NCI-H2081 treated with DMSO at 0.1 percent for 48 hours (cell line): Measurements from ENCODE around the gene RBM26.
"Not testable (repeated sequence)": the region's sequence is repeated elsewhere in the genome, so short reads cannot be mapped to it uniquely, and the experiment has no call there.

Experiments
- DNase-seq: peaks from one replicate; lab custom pipeline; 2025; lab: John Stamatoyannopoulos, UW

Gene RBM26

DNA sequence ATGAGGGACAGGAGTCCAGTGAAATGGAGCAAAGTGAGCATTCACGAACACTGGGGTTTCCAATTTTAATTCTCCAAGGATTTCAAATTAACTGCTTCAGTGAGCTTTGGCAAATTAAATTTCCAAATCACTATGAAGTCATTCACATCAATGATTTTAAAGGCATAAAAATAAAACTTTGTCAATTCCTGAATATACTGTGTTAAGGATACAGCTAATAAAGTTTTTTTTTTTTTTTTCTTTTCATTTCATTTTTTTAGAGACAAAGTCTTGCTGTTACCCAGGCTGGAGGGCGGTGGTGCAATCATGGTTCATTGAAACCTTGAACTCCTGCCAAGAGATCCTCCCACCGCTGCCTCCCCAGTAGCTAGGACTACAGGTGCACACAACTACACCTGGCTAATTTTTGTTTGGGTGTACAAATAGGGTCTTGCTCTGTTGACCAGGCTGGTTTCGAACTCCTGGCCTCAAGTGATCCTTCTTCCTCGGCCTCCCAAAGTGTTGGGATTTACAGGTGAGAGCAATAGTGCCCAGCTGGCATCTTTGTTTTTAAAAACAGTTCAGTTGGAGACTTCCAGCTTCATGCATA is 21.9 kb downstream of the RBM26 start:
- no peak for DNase-seq

DNA sequence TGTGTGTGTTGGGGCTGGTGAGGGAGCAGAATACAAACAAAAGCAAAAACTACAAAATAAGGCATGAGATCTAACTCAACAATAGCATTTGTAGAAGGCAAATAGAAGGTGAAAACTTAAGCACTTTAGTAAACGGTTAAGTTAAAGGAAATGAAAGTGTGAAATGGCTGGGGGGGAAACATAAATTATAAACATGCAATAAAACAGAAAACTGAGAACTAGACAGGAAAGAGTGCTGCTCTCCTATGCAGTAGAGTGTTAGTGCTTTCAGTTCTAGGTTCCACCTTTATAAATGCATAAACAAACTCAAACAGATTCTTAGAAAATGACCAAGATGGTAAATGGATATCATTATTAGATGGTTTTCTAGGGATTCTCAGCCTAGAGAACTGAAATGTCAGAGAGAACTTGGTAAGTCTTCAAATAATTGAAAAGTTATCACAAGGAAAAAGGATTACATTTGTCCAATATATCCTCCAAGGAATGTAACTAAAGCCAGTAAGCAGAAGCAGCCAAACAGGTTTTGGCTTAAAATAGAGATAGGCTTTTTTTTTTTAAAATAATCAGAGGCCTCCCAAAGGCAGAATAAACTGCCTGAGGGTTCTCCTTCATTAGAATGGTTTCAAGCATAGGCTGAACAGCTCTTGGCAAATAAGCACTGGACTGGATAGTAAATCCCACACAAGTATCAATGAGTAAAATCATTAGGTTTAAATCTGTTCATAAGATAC is 23.3 kb downstream of the RBM26 start:
- DNase-seq, result no peak

DNA sequence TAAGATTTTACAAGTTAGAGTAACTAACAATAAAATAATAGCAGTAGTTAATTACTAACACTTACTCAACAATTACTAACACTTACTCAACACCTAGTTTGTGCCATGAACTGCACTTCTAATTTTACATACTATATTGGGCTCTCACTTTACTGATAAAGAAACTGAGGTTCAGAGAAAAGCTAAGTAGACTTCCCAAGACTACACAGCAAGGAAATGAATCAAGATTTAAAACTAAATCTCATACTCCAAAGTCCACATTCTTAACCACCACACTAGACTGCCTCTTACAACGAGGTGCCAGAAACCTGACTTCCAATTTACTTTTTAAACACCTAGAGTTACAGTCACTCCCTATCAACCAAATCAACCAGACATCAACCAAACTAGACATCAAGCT is 25.1 kb downstream of the RBM26 start:
- DNase-seq, result no peak

DNA sequence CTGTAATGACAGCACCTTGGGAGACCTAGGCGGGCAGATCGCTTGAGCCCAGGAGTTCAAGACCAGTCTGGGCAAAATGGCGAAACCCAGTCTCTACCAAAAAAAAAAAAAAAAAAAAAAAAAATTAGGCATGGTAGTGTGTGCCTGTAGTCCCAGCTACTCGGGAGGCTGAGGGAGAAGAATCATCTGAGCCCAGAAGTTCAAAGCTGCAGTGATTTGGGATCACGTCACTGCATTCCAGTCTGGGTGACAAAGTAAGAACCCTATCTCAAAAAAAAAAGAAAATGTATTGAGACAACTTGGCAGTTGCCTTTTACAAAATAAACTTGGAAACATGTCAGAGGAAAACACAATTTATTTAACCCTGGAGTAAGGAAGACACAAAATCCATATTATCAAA is 26.8 kb downstream of the RBM26 start:
- DNase-seq, result no peak

DNA sequence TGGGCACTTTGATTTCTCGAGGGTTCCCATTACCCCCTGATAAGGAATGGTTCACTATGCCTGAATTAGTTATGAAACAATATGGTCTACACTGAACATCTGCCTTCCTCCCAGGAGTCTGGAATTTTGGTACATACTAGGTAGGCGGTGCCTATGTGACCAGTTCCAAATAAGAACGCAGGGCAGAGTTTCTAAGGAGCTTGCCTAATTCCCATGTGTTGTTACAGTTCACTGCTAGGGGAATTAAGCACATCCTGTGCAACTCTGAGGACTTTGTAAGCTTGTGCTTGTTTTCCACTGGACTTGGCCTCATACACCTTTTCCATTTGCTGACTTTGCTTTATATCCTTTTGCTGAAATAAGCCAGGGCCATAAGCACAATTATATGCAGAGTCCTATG is 29.2 kb downstream of the RBM26 start:
- no peak for DNase-seq

DNA sequence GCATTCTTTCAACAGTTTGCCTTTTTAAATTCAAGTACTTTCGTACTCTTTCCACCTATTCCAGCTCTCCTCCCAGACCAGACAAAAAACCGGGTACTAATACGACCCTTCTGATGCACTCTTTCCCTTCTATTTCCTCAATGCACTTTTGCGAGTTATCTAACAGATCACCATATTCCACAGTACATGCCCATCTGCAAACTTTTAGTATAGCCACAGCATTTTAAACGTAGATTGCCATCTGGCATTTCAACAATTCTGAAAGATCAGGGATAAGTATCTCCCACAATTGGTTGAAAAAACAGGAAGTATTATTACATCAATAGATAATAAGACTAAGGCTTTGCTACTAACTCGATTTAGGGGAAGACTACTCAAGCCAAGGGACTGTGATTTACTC is 31.5 kb downstream of the RBM26 start:
- DNase-seq, result no peak

DNA sequence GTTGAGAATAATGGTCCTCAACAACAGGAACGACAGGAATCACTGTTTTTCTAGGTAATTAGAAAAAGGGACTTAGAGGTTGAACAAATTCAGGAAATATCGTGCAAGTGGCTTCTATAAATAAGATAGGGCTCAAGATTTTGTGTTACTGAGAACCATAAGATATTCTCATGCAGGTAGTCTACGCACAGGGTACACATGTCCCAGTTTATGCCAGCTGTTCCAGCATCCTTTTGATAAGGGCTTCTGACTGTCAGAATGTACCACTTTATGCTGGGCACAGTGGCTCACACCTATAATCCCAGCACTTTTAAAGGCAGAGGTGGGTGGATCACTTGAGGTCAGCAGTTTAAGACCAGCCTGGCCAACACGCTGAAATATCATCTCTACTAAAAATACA is 32.1 kb downstream of the RBM26 start:
- DNase-seq, result no peak

DNA sequence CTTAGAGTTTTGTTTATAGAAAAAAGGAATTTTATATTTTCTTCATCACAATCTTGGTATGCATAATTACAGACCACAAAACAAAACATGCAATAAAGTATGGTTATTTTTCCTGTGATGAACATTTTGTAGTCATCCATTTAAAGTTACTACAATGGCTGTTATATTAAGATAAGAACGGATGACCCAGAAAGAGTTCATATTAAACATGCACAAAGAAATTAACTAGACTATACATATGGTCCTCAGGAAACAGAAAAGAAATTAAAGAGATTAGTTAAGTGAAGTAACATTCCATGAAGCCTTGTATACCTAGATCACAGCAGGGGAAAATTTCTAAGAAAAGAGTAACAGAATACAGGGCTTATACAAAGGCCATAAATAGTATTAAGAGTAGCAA is 36.8 kb downstream of the RBM26 start:
- no peak for DNase-seq

DNA sequence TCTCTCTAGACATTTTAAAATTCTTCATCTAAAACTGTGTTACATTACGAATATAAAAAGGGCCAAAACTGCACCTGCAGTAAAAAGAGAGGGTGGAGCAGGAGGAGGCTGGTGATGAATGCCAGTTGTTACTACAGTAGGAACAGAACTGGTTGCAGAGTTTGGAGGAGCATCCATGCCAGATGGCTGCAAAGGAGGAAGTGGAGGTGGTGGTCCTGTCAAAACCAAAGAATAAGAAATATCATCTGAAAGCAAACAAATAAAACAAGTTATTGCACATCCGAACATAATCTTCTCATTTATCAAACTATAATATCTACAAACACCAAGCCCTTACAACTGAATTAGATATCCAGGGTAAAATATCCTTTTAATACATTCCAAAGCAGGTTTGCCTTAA is 40.1 kb downstream of the RBM26 start:
- DNase-seq, result no peak

DNA sequence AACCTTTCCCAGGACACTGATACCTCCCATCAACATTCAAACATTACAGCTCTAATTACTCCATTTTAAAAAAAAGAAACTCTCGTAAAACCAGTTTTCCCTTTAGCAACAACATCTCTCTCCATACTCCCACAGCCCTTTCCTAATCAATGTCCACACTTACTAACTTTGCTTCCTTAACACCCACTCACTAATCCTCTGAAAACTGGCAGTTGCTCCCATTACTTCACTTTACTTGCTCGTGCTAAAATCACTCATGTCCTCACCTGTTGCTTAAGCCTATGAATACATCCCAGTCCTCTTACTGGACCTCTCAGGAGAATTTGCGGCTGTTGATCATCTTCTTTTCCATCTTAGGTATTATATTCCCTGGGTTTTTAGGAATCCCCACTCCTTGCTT is 44.8 kb downstream of the RBM26 start:
- DNase-seq, result no peak

DNA sequence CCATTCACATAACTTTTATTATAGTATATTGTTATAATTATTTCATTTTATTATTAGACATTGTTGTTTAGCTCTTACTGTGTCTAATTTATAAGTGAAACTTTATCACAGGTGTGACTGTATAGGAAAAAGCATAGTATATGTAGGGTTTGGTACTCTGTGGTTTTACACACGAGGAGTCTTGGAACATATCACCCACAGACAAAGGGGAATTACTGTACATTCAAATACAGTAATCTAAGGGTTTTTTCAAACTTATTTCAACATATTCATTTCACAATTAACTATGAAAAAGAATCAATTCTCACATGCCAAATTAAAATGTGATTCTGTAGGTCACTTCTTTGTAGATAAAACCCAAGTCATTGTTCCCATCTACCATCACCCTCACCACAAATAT is 46.0 kb downstream of the RBM26 start:
- no peak for DNase-seq

DNA sequence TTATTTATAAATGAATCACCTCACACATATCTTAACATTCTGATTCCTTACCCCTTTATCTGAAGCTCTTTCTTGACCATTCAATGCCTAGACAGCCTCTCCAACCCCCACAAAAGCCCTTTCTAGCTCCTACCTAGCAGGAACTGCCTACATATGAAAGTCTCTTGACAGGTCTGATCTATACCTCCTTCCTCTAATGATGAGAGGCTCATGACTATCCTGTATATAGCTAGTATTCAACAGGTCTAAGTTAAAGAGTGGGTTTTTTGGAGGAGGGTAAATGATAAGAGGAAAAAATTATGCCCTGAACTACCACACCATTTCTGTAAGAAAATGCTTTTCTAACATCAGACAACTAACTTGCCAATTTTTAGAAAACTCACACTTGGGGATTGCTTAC is 47.0 kb downstream of the RBM26 start:
- DNase-seq, result no peak

DNA sequence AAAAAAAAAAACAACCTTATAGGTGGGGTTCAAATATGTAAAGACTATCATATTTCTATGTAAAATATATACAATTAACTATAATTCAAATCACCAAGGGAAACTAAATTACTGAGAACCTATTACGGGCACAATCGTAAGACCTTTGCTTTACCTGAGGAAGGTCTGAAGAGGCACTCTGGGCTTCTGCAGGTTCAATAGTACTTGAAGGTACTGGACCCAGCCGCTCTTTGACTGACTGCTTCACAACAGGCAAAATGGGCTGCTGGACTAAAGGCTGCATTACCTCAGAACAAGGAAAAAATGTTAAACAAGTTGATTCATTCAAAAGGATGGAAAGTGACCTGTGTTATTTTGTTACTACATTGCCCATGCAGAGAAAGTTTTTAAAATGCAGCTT is 51.8 kb downstream of the RBM26 start:
- DNase-seq, result no peak

DNA sequence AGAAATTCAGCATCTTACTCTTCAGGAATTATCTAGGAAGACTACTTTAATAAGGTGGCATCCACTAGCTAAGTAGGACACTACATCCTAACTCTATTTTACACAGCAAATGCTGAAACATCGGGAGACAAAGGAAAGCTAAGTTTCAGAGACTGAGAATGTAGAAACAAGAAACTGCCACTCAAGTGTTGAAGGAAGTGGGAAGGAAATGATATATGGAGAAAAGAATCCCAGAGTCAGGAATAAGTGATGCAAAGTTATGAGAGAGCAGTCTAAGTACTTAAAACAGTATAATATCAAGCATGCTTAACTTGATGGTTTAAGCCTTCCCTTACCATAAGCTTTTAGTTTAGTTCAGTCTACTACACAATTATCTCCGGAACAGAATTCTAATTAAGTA is 52.4 kb downstream of the RBM26 start:
- no peak for DNase-seq

DNA sequence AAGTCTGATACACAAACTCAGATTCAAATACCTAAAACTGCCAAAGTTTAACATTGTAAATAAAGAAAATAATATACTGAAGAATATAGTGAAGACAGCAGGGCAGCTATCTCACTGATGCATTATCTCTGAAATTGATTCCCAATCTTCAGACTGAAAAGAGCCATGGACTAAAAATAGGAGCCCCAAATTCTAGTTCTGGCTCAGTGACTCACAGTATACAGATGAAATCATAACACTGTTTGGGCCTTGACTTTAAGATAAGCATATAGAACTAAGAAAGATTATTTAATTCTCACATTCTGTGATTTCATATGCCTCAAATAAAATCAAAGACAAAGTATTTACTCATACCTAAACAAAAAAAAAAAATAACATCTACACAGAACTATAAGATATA is 53.9 kb downstream of the RBM26 start:
- no peak for DNase-seq

DNA sequence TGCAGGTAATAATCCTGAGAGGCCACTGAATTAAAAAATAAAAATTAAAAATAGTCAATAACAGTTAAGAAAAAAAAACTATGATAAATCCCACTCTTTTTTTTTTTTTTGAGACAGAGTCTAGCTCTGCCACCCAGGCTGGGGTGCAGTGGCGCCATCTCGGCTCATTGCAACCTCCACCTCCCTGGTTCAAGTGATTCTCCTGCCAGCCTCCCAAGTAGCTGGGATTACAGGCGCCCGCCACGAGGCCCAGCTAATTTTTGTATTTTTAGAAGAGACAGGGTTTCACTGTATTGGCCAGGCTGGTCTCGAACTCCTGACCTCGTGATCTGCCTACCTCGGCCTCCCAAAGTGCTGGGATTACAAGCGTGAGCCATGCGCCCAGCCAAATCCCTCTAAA is 56.4 kb downstream of the RBM26 start:
- not testable (repeated sequence) for DNase-seq

DNA sequence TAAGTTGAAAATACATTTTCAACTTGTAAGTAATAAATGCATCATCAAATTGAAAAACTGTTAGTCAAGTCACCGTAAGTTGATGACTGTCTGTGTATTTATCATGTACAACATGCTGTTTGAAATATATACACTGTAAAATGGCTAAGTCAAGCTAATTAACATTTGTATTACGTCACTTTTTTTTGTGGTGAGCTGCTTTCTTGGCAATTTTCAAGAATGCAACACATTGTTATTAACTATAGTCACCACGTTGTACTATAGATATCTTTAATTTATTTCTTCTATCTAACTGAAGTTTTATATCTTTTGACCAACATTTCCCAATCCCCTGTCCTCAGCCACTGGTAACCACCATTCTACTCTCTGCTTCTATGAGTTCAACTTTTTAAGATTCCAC is 57.0 kb downstream of the RBM26 start:
- DNase-seq, result no peak

DNA sequence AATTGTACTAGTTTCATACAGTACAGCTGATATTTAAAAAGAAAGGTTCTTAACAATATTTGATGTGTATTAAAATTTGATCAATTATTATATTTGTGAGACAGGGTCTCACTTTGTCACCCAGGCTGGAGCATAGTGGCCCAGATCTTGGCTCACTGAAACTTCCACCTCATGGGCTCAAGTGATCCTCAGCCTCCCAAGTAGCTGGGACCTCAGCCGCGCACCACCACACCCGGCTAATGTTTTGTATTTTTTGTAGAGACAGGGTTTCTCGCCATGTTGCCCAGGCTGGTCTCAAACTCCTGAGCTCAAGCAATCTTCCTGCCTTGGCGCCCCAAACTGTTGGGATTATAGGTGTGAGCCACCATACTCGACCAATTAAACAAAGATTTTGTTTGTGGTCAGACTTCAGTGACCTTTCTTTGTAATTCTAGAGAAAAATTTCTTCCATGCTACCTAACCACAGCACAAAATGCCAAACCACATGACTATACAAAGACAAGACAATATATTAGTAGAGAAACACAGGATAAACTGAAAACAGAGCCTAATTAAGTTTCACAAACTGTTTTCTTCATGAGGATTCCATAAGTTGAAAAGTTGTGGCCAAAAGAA is 59.6 kb downstream of the RBM26 start:
- no peak for DNase-seq

DNA sequence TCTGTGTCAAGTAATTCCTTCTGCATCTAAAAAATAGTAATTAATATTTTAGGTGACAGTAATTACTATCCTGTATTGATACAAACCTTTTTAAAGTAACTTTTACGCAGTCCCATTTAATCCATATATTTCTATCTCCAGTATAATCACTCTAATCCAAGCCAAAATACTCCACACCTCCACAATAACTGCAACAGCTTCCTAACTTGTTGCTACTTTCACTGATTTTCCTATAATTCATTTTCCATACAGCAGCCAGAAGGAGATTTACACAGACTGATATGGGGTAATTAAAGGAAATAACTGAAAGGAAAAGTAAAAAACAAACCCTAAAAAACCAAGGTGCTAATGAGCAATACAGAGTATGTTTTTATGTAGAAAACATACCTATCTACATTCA is 64.9 kb downstream of the RBM26 start:
- DNase-seq, result no peak

DNA sequence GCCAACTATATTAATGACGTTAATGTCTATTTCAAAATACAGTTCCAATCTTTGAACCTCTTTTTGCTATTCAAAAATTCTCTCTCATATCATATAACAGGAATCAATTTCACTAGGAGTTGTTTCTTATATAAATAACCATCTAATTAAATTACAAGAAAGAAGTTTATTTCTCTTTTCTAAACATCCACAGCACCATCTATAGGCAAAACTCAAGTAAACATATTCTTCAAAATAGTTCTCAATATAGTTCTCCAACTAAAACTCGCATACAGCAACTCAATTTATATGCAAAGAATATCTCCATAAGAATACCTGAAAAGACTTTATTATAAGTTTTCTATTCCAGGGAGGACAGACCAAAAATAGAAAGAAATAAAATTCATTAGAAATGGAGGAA is 65.6 kb downstream of the RBM26 start:
- DNase-seq, result no peak

DNA sequence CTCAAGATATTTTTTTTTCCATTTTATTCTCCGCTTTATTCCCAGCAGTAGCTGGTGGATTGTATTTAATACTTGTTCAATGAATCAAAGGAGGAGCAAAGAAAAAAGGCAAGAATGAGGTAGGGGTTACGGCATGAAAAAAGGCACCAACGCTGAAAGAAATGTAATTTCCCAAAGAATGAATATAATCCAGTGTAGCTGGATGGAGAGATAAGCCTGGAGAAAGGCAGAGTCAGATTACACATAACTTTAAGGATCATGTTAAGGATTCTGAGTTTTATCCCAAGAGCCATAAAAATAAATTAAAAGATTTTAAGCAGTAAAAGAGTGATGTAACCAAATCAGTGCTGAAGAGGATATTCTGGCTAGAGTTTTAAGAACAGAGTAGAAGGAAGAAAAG is 67.7 kb downstream of the RBM26 start:
- no peak for DNase-seq

DNA sequence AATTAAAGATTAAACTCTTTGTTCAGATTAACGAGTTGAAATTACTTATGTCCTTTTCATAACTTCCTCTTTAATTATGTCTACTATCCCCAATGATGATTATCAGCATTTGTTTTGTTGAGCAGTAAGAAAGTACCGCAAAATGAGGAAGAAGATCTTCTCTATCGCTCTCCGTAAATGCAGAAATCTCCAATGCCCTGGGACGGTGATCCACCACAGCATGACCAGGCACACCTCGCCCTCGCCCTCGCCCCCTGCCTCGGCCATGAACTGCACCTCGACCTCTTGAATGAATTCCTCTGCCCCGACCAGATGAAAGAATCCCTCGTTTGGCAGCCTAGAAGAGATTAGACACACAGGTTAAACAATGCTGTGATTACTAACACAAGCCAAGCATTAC is 69.1 kb downstream of the RBM26 start:
- DNase-seq, result no peak

DNA sequence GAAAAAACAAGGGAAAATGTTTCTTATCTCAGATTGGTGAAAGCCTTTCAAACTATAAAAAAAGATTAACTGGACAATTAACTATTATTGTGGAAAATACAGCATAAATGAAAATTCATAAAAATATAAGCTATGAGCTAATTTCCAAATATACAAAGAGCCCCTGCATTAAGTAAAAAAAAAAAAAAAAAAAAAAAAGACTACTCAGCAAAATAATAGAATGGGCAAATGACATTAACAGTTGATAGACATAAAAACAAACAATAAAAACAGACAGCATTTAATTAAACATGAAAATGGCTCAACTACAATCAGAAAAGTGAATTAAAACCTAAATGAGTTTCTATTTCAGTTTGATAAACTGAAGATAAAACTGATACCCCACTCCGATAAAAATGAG is 77.5 kb downstream of the RBM26 start:
- DNase-seq, result no peak

DNA sequence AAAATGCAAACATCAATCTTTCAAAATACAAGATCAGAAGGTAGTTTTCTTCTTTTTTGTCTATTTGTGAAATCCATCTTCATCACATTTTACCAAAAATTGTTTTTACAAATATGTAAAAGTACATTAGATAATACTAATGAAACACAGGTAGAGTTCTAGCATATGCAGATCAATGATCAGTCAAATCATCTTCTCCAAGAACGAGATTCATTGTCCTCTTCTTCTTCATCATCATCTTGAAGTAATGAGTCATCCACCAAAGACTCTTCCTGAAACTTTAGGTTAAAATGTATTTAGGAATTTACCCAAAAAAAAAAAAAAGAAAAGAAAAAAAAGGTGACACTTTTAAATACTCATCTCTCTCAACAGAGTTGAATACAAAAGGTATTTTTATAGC is 85.6 kb downstream of the RBM26 start:
- DNase-seq, result no peak
